Neuronal stem cell (in vitro differentiated cells): ENCODE data around the gene TBX1.

Experiments
- DNase-seq: peaks from one replicate; pipeline ENCODE4 v3.0.0-alpha.2; 2013; ENCODE audit warnings: low spot score
- H2AFZ ChIP-seq: one replicate; pipeline ENCODE4 v1.6.1; 2013; ENCODE audit warnings: mild to moderate bottlenecking, low read length, inconsistent platforms
- H2AK5ac ChIP-seq: 2 replicates; pipeline ENCODE4 v1.6.1; 2013; ENCODE audit warnings: low read depth, mild to moderate bottlenecking, inconsistent platforms, low read length, moderate library complexity, mixed read lengths
- H2BK120ac ChIP-seq: 2 replicates; pipeline ENCODE4 v1.6.1; 2013; ENCODE audit warnings: low read depth, mild to moderate bottlenecking, inconsistent platforms, low read length, moderate library complexity, mixed read lengths
- H2BK12ac ChIP-seq: one replicate; pipeline ENCODE4 v1.6.1; 2013; ENCODE audit warnings: low read length, inconsistent platforms
- H2BK15ac ChIP-seq: 2 replicates; pipeline ENCODE4 v1.6.1; 2013; ENCODE audit warnings: mild to moderate bottlenecking, low read length, inconsistent platforms, mixed read lengths
- H2BK5ac ChIP-seq: one replicate; pipeline ENCODE4 v1.6.1; 2013; ENCODE audit warnings: inconsistent platforms, mild to moderate bottlenecking, low read length, moderate library complexity
- H3K14ac ChIP-seq: one replicate; pipeline ENCODE4 v1.6.1; 2013; ENCODE audit warnings: low read length, inconsistent platforms
- H3K18ac ChIP-seq: 2 replicates; pipeline ENCODE4 v1.6.1; 2013; ENCODE audit warnings: low read length, inconsistent platforms
- H3K23ac ChIP-seq: 2 replicates; pipeline ENCODE4 v1.6.1; 2013; ENCODE audit warnings: low read depth, mild to moderate bottlenecking, mixed read lengths, low read length, inconsistent platforms; ENCODE audit not compliant: poor library complexity
- H3K27ac ChIP-seq: replicated peaks from 3 replicates; pipeline ENCODE4 v1.5.1; 2013; ENCODE audit warnings: low read length, inconsistent platforms
- H3K27me3 ChIP-seq, 3 experiments: 2 replicates each; pipeline ENCODE4 v1.6.1; 2013; ENCODE audit warnings: low read length in 3 of 3, mild to moderate bottlenecking in 2 of 3, inconsistent platforms in 1 of 3, low read depth in 1 of 3, mixed read lengths in 1 of 3, moderate library complexity in 1 of 3; ENCODE audit not compliant: control insufficient read depth in 3 of 3, insufficient read depth in 3 of 3
- H3K36me3 ChIP-seq, 2 donors: replicated peaks in 1 of 2; 2 replicates each; pipeline ENCODE4 v1.6.1; 2013; ENCODE audit warnings: low read length in 2 of 2; ENCODE audit not compliant: control insufficient read depth in 2 of 2, insufficient read depth in 2 of 2
- H3K4ac ChIP-seq: 2 replicates; pipeline ENCODE4 v1.6.1; 2013; ENCODE audit warnings: inconsistent platforms, mild to moderate bottlenecking, low read length, moderate library complexity
- H3K4me1 ChIP-seq, 2 donors: 1 replicate in 1 of 2; 2 replicates in 1 of 2; pipeline ENCODE4 v1.6.1; 2013; ENCODE audit warnings: low read length in 2 of 2, low read depth in 1 of 2; ENCODE audit not compliant: control insufficient read depth in 2 of 2, insufficient read depth in 1 of 2
- H3K4me2 ChIP-seq: one replicate; pipeline ENCODE4 v1.6.1; 2013; ENCODE audit warnings: mild to moderate bottlenecking, low read length, inconsistent platforms; ENCODE audit not compliant: insufficient read depth, poor library complexity, severe bottlenecking
- H3K4me3 ChIP-seq, 2 donors: 2 replicates each; pipeline ENCODE4 v1.5.1; 2013; ENCODE audit warnings: low read length in 2 of 2, mild to moderate bottlenecking in 2 of 2, inconsistent platforms in 1 of 2, moderate library complexity in 1 of 2
- H3K79me1 ChIP-seq: one replicate; pipeline ENCODE4 v1.6.1; 2013; ENCODE audit warnings: low read depth, mild to moderate bottlenecking, inconsistent platforms, low read length, moderate library complexity
- H3K9ac ChIP-seq: one replicate; pipeline ENCODE4 v1.6.1; 2013; ENCODE audit warnings: mild to moderate bottlenecking, low read depth, low read length, inconsistent platforms; ENCODE audit not compliant: poor library complexity
- H3K9me3 ChIP-seq, 2 donors: replicated peaks in 1 of 2; 2 replicates each; pipeline versions ENCODE3 to v1.6.1; 2013; ENCODE audit warnings: low read length in 2 of 2, mild to moderate bottlenecking in 2 of 2, inconsistent platforms in 1 of 2, low read depth in 1 of 2, mixed read lengths in 1 of 2, moderate library complexity in 1 of 2; ENCODE audit not compliant: control insufficient read depth in 2 of 2, insufficient read depth in 1 of 2
- H4K8ac ChIP-seq: one replicate; pipeline ENCODE4 v1.6.1; 2013; ENCODE audit warnings: low read depth, mild to moderate bottlenecking, inconsistent platforms, low read length, moderate library complexity
- H4K91ac ChIP-seq: one replicate; pipeline ENCODE4 v1.6.1; 2013; ENCODE audit warnings: low read length, low read depth, mild to moderate bottlenecking, inconsistent platforms; ENCODE audit not compliant: poor library complexity
- WGBS, 2 donors: extraction: QIAGEN DNeasy Blood & Tissue Kit; methylation state at CpG; one replicate each; pipeline ENCODE4 v1.1.7; 2013; ENCODE audit warnings: missing lambda C conversion rate in 2 of 2, mixed read lengths in 1 of 2; ENCODE audit not compliant: insufficient read length in 2 of 2, insufficient replicate concordance in 1 of 2; ENCODE audit errors: extremely low coverage in 2 of 2; 5-methylcytosine and 5-hydroxymethylcytosine counted together

Gene TBX1

DNA sequence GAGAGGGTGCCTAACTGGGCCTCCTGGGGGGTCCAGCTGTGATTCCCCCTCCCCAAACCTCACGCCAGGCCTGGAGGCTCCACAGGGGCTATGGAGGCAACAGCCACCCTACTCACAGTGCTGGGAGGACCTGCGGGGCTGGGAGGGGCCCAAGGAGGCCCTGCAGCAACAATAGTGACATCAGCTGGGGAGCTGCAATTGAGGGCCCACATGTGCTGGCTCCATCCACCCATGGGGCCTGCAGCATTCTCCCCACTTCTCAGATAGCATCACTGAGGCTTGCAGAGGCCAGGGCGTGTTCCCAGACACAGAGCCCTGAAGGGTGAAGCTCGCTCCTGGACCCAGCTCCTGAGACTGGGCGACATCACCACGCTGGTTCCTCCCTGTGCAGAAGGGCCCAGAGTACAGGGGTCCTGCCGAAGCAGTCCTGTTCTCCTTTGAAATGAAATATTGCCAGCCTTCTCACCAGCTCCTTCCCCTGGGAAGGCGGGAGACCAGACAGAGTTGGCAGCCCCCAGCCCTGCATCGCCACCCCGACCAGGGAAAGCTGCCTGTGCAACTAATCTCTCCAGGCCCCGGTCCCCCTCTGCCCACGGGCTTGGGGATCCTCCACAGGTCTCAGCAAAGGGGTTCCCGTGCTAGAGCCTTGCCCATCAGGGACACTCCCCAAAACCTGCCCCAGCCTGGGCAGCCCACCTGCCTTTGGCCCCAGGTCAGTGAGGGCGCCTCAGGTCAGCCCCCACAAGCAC is 8.9 kb upstream of the TBX1 start:
- Histone ChIP-seq H3K79me1 (peaks cover 2% of the 10 kb centered on the region), H2BK5ac (peak overlapping the region; percentile 62), H2BK120ac (no peak overlapping the region), H3K27me3 (peaks cover 20 to 88% (median 41%) of the 10 kb centered on the region in 3 experiments), H3K4ac (no peak overlapping the region), H2BK15ac (peak overlapping the region; percentile 97), H3K9me3 (peaks cover 0 to 4% of the 10 kb centered on the region in 2 donors), H4K91ac (no peak overlapping the region), H3K4me3 (no peak overlapping the region), H3K23ac (peak overlapping the region; percentile 96), H2BK12ac (no peak overlapping the region), H3K9ac (no peak overlapping the region), H3K18ac (peak overlapping the region; percentile 30), H2AK5ac (peak overlapping the region; percentile 98), H3K14ac (no peak overlapping the region), H3K4me2 (no peak overlapping the region), H4K8ac (no peak overlapping the region), H3K4me1 (peaks cover 11 to 36% of the 10 kb centered on the region in 2 donors), H3K36me3 (no peaks in the 10 kb centered on the region), H3K27ac (no peak overlapping the region), H2AFZ (no peak overlapping the region)
- no peak for DNase-seq
- no CpG with 5 or more reads among the region's 14 CpGs for WGBS, 2 donors

DNA sequence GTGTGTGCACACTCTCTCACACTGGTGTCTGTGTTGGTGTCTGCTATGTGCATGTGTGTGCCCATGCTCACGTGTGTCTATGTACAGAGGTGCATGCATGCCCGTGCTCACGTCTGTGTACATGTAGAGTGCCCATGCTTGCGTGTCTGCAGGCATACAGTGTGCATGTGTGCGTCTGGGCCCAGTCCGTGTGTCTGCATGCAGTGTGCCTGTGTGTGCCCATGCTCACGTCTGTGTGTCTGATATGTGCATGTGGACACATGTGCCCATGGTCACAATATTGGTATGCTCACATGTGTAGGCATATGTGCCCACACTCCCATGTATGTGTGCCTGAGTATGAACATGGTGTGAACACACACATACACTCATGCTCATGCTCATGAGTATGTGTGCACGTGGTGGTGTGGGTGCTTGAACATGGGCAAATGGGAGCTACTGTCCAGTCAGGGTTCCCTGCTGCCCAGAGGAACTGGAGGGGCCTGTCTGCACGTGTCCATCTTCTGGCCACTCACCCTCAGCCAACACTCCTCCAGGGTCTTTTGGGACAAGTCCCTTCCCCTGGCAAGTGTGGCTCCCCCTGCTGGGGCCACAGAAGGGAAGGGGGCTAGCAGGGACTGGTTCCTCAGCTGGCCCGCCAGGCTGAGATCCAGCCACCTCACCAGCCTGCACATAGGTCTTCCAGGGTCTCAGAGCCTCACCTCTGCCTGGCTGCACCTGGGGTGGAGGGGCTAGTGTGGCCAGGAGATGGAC is 7.3 kb upstream of the TBX1 start:
- Histone ChIP-seq H3K9ac (peak overlapping the region; percentile 57), H3K9me3 (peaks cover 0 to 5% of the 10 kb centered on the region in 2 donors), H2AK5ac (peak overlapping the region; percentile 16), H3K4ac (no peak overlapping the region), H3K4me1 (peaks cover 11 to 36% of the 10 kb centered on the region in 2 donors), H3K14ac (peak overlapping the region; percentile 3), H3K4me3 (peak overlapping the region in 1 of 2 donors; percentile 60), H3K27me3 (peaks cover 32 to 97% (median 57%) of the 10 kb centered on the region in 3 experiments), H2AFZ (no peak overlapping the region), H3K79me1 (no peaks in the 10 kb centered on the region), H4K8ac (no peak overlapping the region), H3K18ac (peak overlapping the region; percentile 67), H2BK120ac (no peak overlapping the region), H2BK12ac (no peak overlapping the region), H3K4me2 (no peak overlapping the region), H3K27ac (no peak overlapping the region), H3K36me3 (no peaks in the 10 kb centered on the region), H3K23ac (peak overlapping the region; percentile 1), H4K91ac (no peak overlapping the region), H2BK5ac (no peak overlapping the region), H2BK15ac (peak overlapping the region; percentile 14)
- no CpG with 5 or more reads among the region's 10 CpGs for WGBS, 2 donors
- no peak for DNase-seq

DNA sequence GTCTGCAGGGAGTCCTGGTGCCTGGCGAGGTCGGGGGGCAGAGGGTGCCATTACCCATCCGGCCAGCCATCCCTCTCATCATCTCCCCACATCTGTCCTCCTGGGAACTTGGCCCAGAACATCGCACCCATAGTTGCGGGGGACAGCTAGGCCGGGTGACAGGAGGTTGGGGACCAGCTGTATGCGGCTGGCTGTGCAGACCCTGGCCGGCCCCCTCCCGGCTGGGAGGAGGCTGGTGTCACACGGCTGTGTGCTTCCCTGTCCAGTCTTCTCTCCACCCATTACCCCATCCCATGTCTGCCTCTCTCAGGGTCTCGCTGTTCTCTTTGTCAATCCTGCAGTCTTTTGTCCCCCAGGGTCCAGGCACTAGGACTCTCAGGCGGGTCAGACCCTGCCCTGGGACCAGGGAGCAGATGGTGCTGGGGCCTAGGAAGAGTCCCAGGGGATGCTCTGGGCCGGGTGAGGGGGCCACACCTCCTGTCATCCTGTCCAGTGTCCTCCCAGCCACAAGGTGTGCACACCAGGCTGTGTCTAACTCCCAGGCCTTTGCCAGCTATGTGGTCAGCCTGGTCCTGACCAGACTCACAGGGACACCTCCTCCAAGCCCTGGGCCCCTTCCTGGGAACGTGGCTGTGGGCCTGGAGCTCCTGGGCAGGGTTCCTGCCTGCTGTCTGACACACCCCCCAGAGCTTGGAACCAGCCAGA is 6.4 kb upstream of the TBX1 start:
- no peak overlapping the region for H2AFZ ChIP-seq
- H2BK12ac ChIP-seq: peak overlapping the region; percentile 5
- peaks cover 40 to 97% (median 65%) of the 10 kb centered on the region in 3 experiments for H3K27me3 ChIP-seq
- WGBS, 2 donors: no CpG with 5 or more reads among the region's 14 CpGs
- no peak overlapping the region for H2BK5ac ChIP-seq
- peak overlapping the region; percentile 100 for H3K23ac ChIP-seq
- H3K79me1 ChIP-seq: no peaks in the 10 kb centered on the region
- peaks cover 0 to 5% of the 10 kb centered on the region in 2 donors for H3K9me3 ChIP-seq
- no peak overlapping the region for H3K4me3 ChIP-seq
- no peak overlapping the region for H3K4me2 ChIP-seq
- peak overlapping the region; percentile 16 for H2AK5ac ChIP-seq
- no peak overlapping the region for H4K8ac ChIP-seq
- H3K36me3 ChIP-seq: no peaks in the 10 kb centered on the region
- H3K27ac ChIP-seq: no peak overlapping the region
- H2BK120ac ChIP-seq: no peak overlapping the region
- peak overlapping the region; percentile 67 for H3K18ac ChIP-seq
- H2BK15ac ChIP-seq: peak overlapping the region; percentile 14
- no peak for DNase-seq
- H3K4me1 ChIP-seq: peaks cover 7 to 36% of the 10 kb centered on the region in 2 donors
- H3K9ac ChIP-seq: peak overlapping the region; percentile 18
- no peak overlapping the region for H4K91ac ChIP-seq
- no peak overlapping the region for H3K14ac ChIP-seq
- peak overlapping the region; percentile 44 for H3K4ac ChIP-seq
